Measurements from ENCODE around the gene SCYGR8. TPM values are rescaled to one million over a fixed set of nuclear protein-coding genes. Genes with fewer than 3 reads are reported as not detected.

Gene SCYGR8
- total and polyA plus RNA-seq, 2 of the 8 experiments (the other 6 are each of a cell fraction or from before 2014, with no cell fraction given), result not detected

GRCh38 chr2:227719641-227720040 lies 26.1 kb upstream of the SCYGR8 start:
- Histone ChIP-seq H2BK5ac (ENCODE audit: low read depth, low read length) (no peak overlapping the region), H3K4me2 (ENCODE audit: insufficient read depth in 1 of 2, low read depth in 2 of 2, low read length in 2 of 2) (no peak overlapping the region), H2BK12ac (ENCODE audit: low read depth, low read length) (no peak overlapping the region), H3K9ac (replicated peaks in 1 of 4; ENCODE audit: extremely low read depth in 1 of 4, low read depth in 3 of 4, low read length in 3 of 4) (no peak overlapping the region), H3K79me1 (ENCODE audit: low read depth, low read length) (no peaks in the 10 kb centered on the region), H3K4me3 (ENCODE audit: extremely low read depth in 1 of 4, insufficient read depth in 2 of 4, low read depth in 3 of 4, low read length in 4 of 4) (no peak overlapping the region), H2AK5ac (ENCODE audit: low read depth, low read length) (no peak overlapping the region), H4K20me1 (replicated peaks in 1 of 2; ENCODE audit: control insufficient read depth in 1 of 2, insufficient read depth in 2 of 2, low read length in 2 of 2) (no peaks in the 10 kb centered on the region), H2BK15ac (ENCODE audit: low read length) (no peak overlapping the region), H4K91ac (replicated peaks; ENCODE audit: insufficient read length, low read length) (no peak overlapping the region), H2BK20ac (ENCODE audit: low read length) (no peak overlapping the region), H3K27ac (ENCODE audit: low read depth, low read length) (no peak overlapping the region), H3K4ac (replicated peaks; ENCODE audit: insufficient read length, low read depth, low read length) (no peak overlapping the region), H4K5ac (ENCODE audit: insufficient read length, low read depth, low read length) (no peak overlapping the region), H3K23ac (ENCODE audit: insufficient read length) (no peak overlapping the region), H3K36me3 (ENCODE audit: control insufficient read depth in 2 of 4, insufficient read depth in 4 of 4, low read length in 3 of 4) (no peaks in the 10 kb centered on the region), H3K56ac (replicated peaks; ENCODE audit: insufficient read length, low read depth, low read length) (no peak overlapping the region), H3K79me2 (ENCODE audit: control insufficient read depth in 1 of 2, insufficient read depth in 2 of 2, low read length in 2 of 2) (no peaks in the 10 kb centered on the region), H3K27me3 (replicated peaks in 1 of 4; ENCODE audit: control insufficient read depth in 3 of 4, extremely low read depth in 1 of 4, insufficient read depth in 3 of 4, low read length in 3 of 4) (no peaks in the 10 kb centered on the region; a peak in 1 of 7 replicates), H3K14ac (ENCODE audit: insufficient read length) (no peak overlapping the region), H2AFZ (ENCODE audit: low read length) (no peak overlapping the region), H3K23me2 (ENCODE audit: low read depth, low read length) (no peaks in the 10 kb centered on the region; the same call in 1 of the 2 replicates), H4K8ac (ENCODE audit: extremely low read depth, insufficient read depth, low read length) (no peak overlapping the region), H2BK120ac (replicated peaks; ENCODE audit: low read depth, low read length) (no peak overlapping the region), H3K9me3 (ENCODE audit: insufficient read depth in 2 of 2, low read depth in 1 of 2, low read length in 1 of 2) (no peaks in the 10 kb centered on the region), H3K18ac (ENCODE audit: extremely low read depth, low read length) (no peak overlapping the region), H3K4me1 (replicated peaks in 1 of 4; ENCODE audit: control insufficient read depth in 3 of 4, insufficient read depth in 4 of 4, low read length in 3 of 4) (peaks cover 0 to 4% (median under 1%) of the 10 kb centered on the region in 4 experiments; a peak in 3 of 7 replicates)
- no peak for DNase-seq (ENCODE audit: low read depth in 1 of 2, low spot score in 2 of 2)
- 93% methylated on average over 4 of the region's 4 CpGs; no CpG with 5 or more reads in 1 of the 2 experiments for WGBS, 2 experiments (ENCODE audit: extremely low coverage in 1 of 2, insufficient coverage in 1 of 2, insufficient read length in 1 of 2, insufficient replicate concordance in 2 of 2, low coverage in 1 of 2, low lambda C conversion rate in 2 of 2, missing lambda C conversion rate in 1 of 2)
- CTCF ChIA-PET (ENCODE audit: partially characterized antibody), result no interaction called here
- no peak for FAIRE-seq
- POLR2A ChIA-PET (ENCODE audit: partially characterized antibody), result no interaction called here
- TF ChIP-seq RBBP5 (IDR thresholded peaks at IDR 0.05; ENCODE audit: borderline replicate concordance, low read depth, low read length), result no peak
- TF ChIP-seq CBX5 (IDR thresholded peaks at IDR 0.05; ENCODE audit: low read depth, low read length), result no peak
- no peak for TF ChIP-seq SP1 (IDR thresholded peaks at IDR 0.05; ENCODE audit: low read depth, low read length)
- no peak for TF ChIP-seq KDM1A (IDR thresholded peaks at IDR 0.05; ENCODE audit: borderline replicate concordance, low read length)
- no peak for TF ChIP-seq EZH2 (IDR thresholded peaks at IDR 0.05; ENCODE audit: low read depth, low read length, severe bottlenecking)
